Astrocyte (in vitro differentiated cells and primary cell): ENCODE measurements around the gene NEAT1. TPM values are rescaled to one million over a fixed set of nuclear protein-coding genes. Genes with fewer than 3 reads are reported as not detected.

Source experiments
- DNase-seq: peaks from one replicate; pipeline ENCODE4 v3.0.0-alpha.2; 2010; ENCODE audit warnings: low read depth
- FAIRE-seq: peaks from 2 replicates; lab custom pipeline; 2011; peaks lifted over from hg19 to GRCh38; lab: Jason Lieb, UNC
- H2AFZ ChIP-seq: 2 replicates; pipeline ENCODE4 v1.6.0; 2012; ENCODE audit warnings: low read depth, low read length, inconsistent platforms
- H3K27ac ChIP-seq: 2 replicates; pipeline ENCODE4 v1.5.1; 2011; ENCODE audit warnings: low read depth, low read length, inconsistent platforms
- H3K27me3 ChIP-seq: 2 replicates; pipeline ENCODE4 v1.6.0; 2011; ENCODE audit warnings: low read length, inconsistent platforms; ENCODE audit not compliant: insufficient read depth
- H3K36me3 ChIP-seq: 2 replicates; pipeline ENCODE4 v1.5.1; 2011; ENCODE audit warnings: low read length, inconsistent platforms; ENCODE audit not compliant: insufficient read depth
- H3K4me1 ChIP-seq: 2 replicates; pipeline ENCODE4 v1.5.1; 2011; ENCODE audit warnings: low read length, inconsistent platforms; ENCODE audit not compliant: insufficient read depth
- H3K4me2 ChIP-seq: 2 replicates; pipeline ENCODE4 v1.6.0; 2012; ENCODE audit warnings: low read length, inconsistent platforms
- H3K4me3 ChIP-seq: 2 replicates; pipeline ENCODE4 v1.5.1; 2011; ENCODE audit warnings: low read depth, mild to moderate bottlenecking, low read length, inconsistent platforms; ENCODE audit not compliant: insufficient read depth
- H3K79me2 ChIP-seq: 2 replicates; pipeline ENCODE4 v1.6.0; 2012; ENCODE audit warnings: mild to moderate bottlenecking, low read length, inconsistent platforms; ENCODE audit not compliant: insufficient read depth
- H3K9ac ChIP-seq: 2 replicates; pipeline ENCODE4 v1.6.0; 2012; ENCODE audit warnings: mild to moderate bottlenecking, low read length, inconsistent platforms
- H3K9me3 ChIP-seq: 2 replicates; pipeline ENCODE4 v1.5.1; 2012; ENCODE audit warnings: low read depth, mild to moderate bottlenecking, low read length, inconsistent platforms; ENCODE audit not compliant: insufficient read depth
- H4K20me1 ChIP-seq: 2 replicates; pipeline ENCODE4 v1.6.0; 2012; ENCODE audit warnings: low read length, inconsistent platforms; ENCODE audit not compliant: insufficient read depth
- H3K27ac Mint-ChIP-seq: one replicate; pipeline ENCODE4 v1.8.0; 2021; ENCODE audit warnings: mild to moderate bottlenecking, mixed read lengths; ENCODE audit not compliant: unreplicated experiment
- H3K27me3 Mint-ChIP-seq: one replicate; pipeline ENCODE4 v1.8.0; 2021; ENCODE audit warnings: low read depth, mixed read lengths; ENCODE audit not compliant: unreplicated experiment
- H3K36me3 Mint-ChIP-seq: one replicate; pipeline ENCODE4 v1.8.0; 2021; ENCODE audit warnings: low read depth, mixed read lengths; ENCODE audit not compliant: unreplicated experiment
- H3K4me1 Mint-ChIP-seq: one replicate; pipeline ENCODE4 v1.8.0; 2021; ENCODE audit warnings: low read depth, mixed read lengths; ENCODE audit not compliant: unreplicated experiment
- H3K4me3 Mint-ChIP-seq: one replicate; pipeline ENCODE4 v1.8.0; 2021; ENCODE audit warnings: mild to moderate bottlenecking, moderate library complexity, mixed read lengths; ENCODE audit not compliant: unreplicated experiment
- H3K9me3 Mint-ChIP-seq: one replicate; pipeline ENCODE4 v1.8.0; 2021; ENCODE audit warnings: mild to moderate bottlenecking, mixed read lengths; ENCODE audit not compliant: unreplicated experiment
- CTCF ChIP-seq: IDR thresholded peaks from 2 replicates; pipeline ENCODE4 v1.5.1; 2011; ENCODE audit warnings: low read depth, mild to moderate bottlenecking, inconsistent platforms, low read length, moderate library complexity; ENCODE audit not compliant: insufficient read depth
- EZH2 ChIP-seq: IDR thresholded peaks from 2 replicates; pipeline ENCODE4 v1.6.1; 2012; ENCODE audit warnings: mild to moderate bottlenecking, low read length, inconsistent platforms; ENCODE audit not compliant: insufficient read depth
- total RNA-seq: library from RNA; stranded (reverse); gene quantifications from 2 replicates; pipeline ENCODE4 v1.2.1, GENCODE V29; 2021

The NEAT1 gene
- total RNA-seq, 1 donor from 2014 or later = 317 TPM

GRCh38 chr11:65428578-65429067 lies 6.0 kb downstream of the NEAT1 start:
- Mint-ChIP-seq H3K4me1 (peaks cover 59% of the 10 kb centered on the region), H3K36me3 (peaks cover 6% of the 10 kb centered on the region), H3K4me3 (peak overlapping the region; percentile 92), H3K27ac (peak overlapping the region; percentile 88), H3K27me3 (no peaks in the 10 kb centered on the region), H3K9me3 (peaks cover 1% of the 10 kb centered on the region)
- peaks cover 33% of the 10 kb centered on the region for H3K4me1 ChIP-seq
- H2AFZ ChIP-seq = no peak overlapping the region
- FAIRE-seq = no peak
- peak overlapping the region; percentile 94 for H3K4me2 ChIP-seq
- peak overlapping the region; percentile 95 for H3K4me3 ChIP-seq
- TF ChIP-seq CTCF = no peak
- no peak for TF ChIP-seq EZH2
- H3K9me3 ChIP-seq = no peaks in the 10 kb centered on the region
- H3K27me3 ChIP-seq = no peaks in the 10 kb centered on the region
- peaks cover 18% of the 10 kb centered on the region for H3K36me3 ChIP-seq
- peak overlapping the region; percentile 96 for H3K9ac ChIP-seq
- H3K27ac ChIP-seq = peak overlapping the region; percentile 100
- no peak for DNase-seq
- H4K20me1 ChIP-seq = peaks cover 100% of the 10 kb centered on the region
- peaks cover 99% of the 10 kb centered on the region for H3K79me2 ChIP-seq

- H4K20me1 ChIP-seq = peaks cover 100% of the 10 kb centered on the region
- peaks cover 99% of the 10 kb centered on the region for H3K79me2 ChIP-seq
- peak overlapping the region; percentile 88 for H3K27ac Mint-ChIP-seq
Measured at GRCh38 chr11:65429068-65429681, 6.6 kb downstream of the NEAT1 start.

More at GRCh38 chr11:65429068-65429681, 6.6 kb downstream of the NEAT1 start:
- Mint-ChIP-seq H3K9me3 (peaks cover 1% of the 10 kb centered on the region), H3K36me3 (peaks cover 6% of the 10 kb centered on the region), H3K27me3 (no peaks in the 10 kb centered on the region), H3K4me3 (peak overlapping the region; percentile 92), H3K4me1 (peaks cover 56% of the 10 kb centered on the region)
- Histone ChIP-seq H3K9me3 (no peaks in the 10 kb centered on the region), H3K4me2 (peak overlapping the region; percentile 94), H2AFZ (no peak overlapping the region), H3K9ac (peak overlapping the region; percentile 96), H3K36me3 (peaks cover 23% of the 10 kb centered on the region), H3K27ac (peak overlapping the region; percentile 100), H3K4me1 (peaks cover 35% of the 10 kb centered on the region), H3K27me3 (no peaks in the 10 kb centered on the region), H3K4me3 (peak overlapping the region; percentile 95)
- TF ChIP-seq CTCF (no peak), EZH2 (no peak)
- FAIRE-seq = no peak
- peak; percentile 66 for DNase-seq
